WTC11 (cell line): Measurements from ENCODE around the gene MVP. TPM values are rescaled to one million over a fixed set of nuclear protein-coding genes. Genes with fewer than 3 reads are reported as not detected.

Experiments
- ATAC-seq: fragments of 200-7000 bp; cut with Tn5 transposase; 2 replicates; pipeline ENCODE4 v1.10.0; 2021; ENCODE audit warnings: mild to moderate bottlenecking, moderate library complexity
- CTCF ChIA-PET: fragments of 300-600 bp; sonication (Branson Sonifier 250); formaldehyde crosslinking; loops from one replicate; lab custom pipeline; 2021; ENCODE audit warnings: antibody characterized with exemption; lab: Charles Lee
- POLR2A ChIA-PET: fragments of 350-600 bp; sonication (Branson Sonifier 250); formaldehyde crosslinking; loops from one replicate; lab custom pipeline; 2021; ENCODE audit warnings: antibody characterized with exemption; lab: Charles Lee
- DNase-seq: peaks from one replicate; pipeline ENCODE4 v3.0.0; 2021; ENCODE audit warnings: low spot score
- H3K27ac Mint-ChIP-seq: 2 replicates; pipeline ENCODE4 v1.8.0; 2021; ENCODE audit warnings: mixed read lengths
- H3K27me3 Mint-ChIP-seq: 2 replicates; pipeline ENCODE4 v1.8.0; 2021; ENCODE audit warnings: low read depth, mild to moderate bottlenecking, moderate library complexity, mixed read lengths
- H3K36me3 Mint-ChIP-seq: 2 replicates; pipeline ENCODE4 v1.8.0; 2021; ENCODE audit warnings: mixed read lengths
- H3K4me1 Mint-ChIP-seq: 2 replicates; pipeline ENCODE4 v1.8.0; 2022; ENCODE audit warnings: mixed read lengths
- H3K4me3 Mint-ChIP-seq: 2 replicates; pipeline ENCODE4 v1.8.0; 2021; ENCODE audit warnings: mild to moderate bottlenecking, moderate library complexity, mixed read lengths
- H3K9me3 Mint-ChIP-seq: 2 replicates; pipeline ENCODE4 v1.8.0; 2021; ENCODE audit warnings: mixed read lengths
- ARID4B ChIP-seq: sonication (generic); formaldehyde crosslinking; IDR thresholded peaks from 2 replicates; pipeline ENCODE4 v1.8.0; 2023; ENCODE audit warnings: missing genetic modification reagents, mild to moderate bottlenecking, borderline replicate concordance
- ATF2 ChIP-seq: sonication (generic); formaldehyde crosslinking; IDR thresholded peaks from 2 replicates; pipeline ENCODE4 v1.8.1; 2022; ENCODE audit warnings: low read depth, missing genetic modification reagents, borderline replicate concordance
- FOXJ3 ChIP-seq: sonication (generic); formaldehyde crosslinking; IDR thresholded peaks from 2 replicates; pipeline ENCODE4 v1.9.0; 2021; ENCODE audit warnings: missing genetic modification reagents, mild to moderate bottlenecking, borderline replicate concordance
- FOXK1 ChIP-seq: sonication (generic); formaldehyde crosslinking; IDR thresholded peaks from 2 replicates; pipeline ENCODE4 v1.8.0; 2022; ENCODE audit warnings: mild to moderate bottlenecking, moderate library complexity, missing genetic modification reagents
- GTF2I ChIP-seq: fragments of 250-450 bp; sonication (Bioruptor Pico); conservative IDR thresholded peaks from 2 replicates; pipeline ENCODE4 v1.4.0; 2021; ENCODE audit warnings: mild to moderate bottlenecking
- JUN ChIP-seq: sonication (generic); formaldehyde crosslinking; IDR thresholded peaks from 2 replicates; pipeline ENCODE4 v1.8.0; 2023; ENCODE audit warnings: mild to moderate bottlenecking, missing genetic modification reagents
- MYBL2 ChIP-seq: sonication (generic); formaldehyde crosslinking; IDR thresholded peaks from 2 replicates; pipeline ENCODE4 v1.8.1; 2023; ENCODE audit warnings: mild to moderate bottlenecking, moderate library complexity, missing genetic modification reagents
- NR1H2 ChIP-seq: sonication (generic); formaldehyde crosslinking; IDR thresholded peaks from 2 replicates; pipeline ENCODE4 v1.9.0; 2021; ENCODE audit warnings: mild to moderate bottlenecking, moderate library complexity, missing genetic modification reagents
- NR2C2 ChIP-seq: sonication (generic); formaldehyde crosslinking; IDR thresholded peaks from 2 replicates; pipeline ENCODE4 v1.8.0; 2022; ENCODE audit warnings: mild to moderate bottlenecking, missing genetic modification reagents
- SMAD3 ChIP-seq: sonication (generic); formaldehyde crosslinking; IDR thresholded peaks from 2 replicates; pipeline ENCODE4 v1.8.0; 2022; ENCODE audit warnings: missing genetic modification reagents, mild to moderate bottlenecking, borderline replicate concordance
- TCF7 ChIP-seq: sonication (generic); formaldehyde crosslinking; IDR thresholded peaks from 2 replicates; pipeline ENCODE4 v1.8.0; 2022; ENCODE audit warnings: mild to moderate bottlenecking, low read depth, missing genetic modification reagents, moderate library complexity
- ZNF396 ChIP-seq: fragments of 250-450 bp; sonication (Bioruptor Pico); IDR thresholded peaks from 2 replicates; pipeline ENCODE4 v1.8.0; 2021; ENCODE audit warnings: mild to moderate bottlenecking, moderate library complexity, borderline replicate concordance
- ZNF423 ChIP-seq: fragments of 250-450 bp; sonication (Bioruptor Pico); IDR thresholded peaks from 2 replicates; pipeline ENCODE4 v2.1.2; 2022; ENCODE audit warnings: mild to moderate bottlenecking, moderate library complexity
- total RNA-seq: library from RNA; stranded (reverse); gene quantifications from 3 replicates; pipeline ENCODE4 v1.2.3, GENCODE V29; 2021
- TF ChIP-seq, protein P1 (sequence below): sonication (generic); formaldehyde crosslinking; IDR thresholded peaks from 2 replicates; pipeline ENCODE4 v1.8.0; 2022; ENCODE audit warnings: mild to moderate bottlenecking, missing genetic modification reagents
- TF ChIP-seq, protein P2 (sequence below): sonication (generic); formaldehyde crosslinking; IDR thresholded peaks from 2 replicates; pipeline ENCODE4 v1.8.1; 2022; ENCODE audit warnings: mild to moderate bottlenecking, missing genetic modification reagents, moderate library complexity, borderline replicate concordance
- TF ChIP-seq, protein P3 (sequence below): sonication (generic); formaldehyde crosslinking; IDR thresholded peaks from 2 replicates; pipeline ENCODE4 v1.8.1; 2023; ENCODE audit warnings: mild to moderate bottlenecking, missing genetic modification reagents, moderate library complexity
- TF ChIP-seq, protein P4 (sequence below): sonication (generic); formaldehyde crosslinking; IDR thresholded peaks from 2 replicates; pipeline ENCODE4 v1.8.1; 2023; ENCODE audit warnings: mild to moderate bottlenecking, missing genetic modification reagents, borderline replicate concordance

Gene MVP
- total RNA-seq, 1 experiment from 2014 or later = 10.8 TPM

DNA sequence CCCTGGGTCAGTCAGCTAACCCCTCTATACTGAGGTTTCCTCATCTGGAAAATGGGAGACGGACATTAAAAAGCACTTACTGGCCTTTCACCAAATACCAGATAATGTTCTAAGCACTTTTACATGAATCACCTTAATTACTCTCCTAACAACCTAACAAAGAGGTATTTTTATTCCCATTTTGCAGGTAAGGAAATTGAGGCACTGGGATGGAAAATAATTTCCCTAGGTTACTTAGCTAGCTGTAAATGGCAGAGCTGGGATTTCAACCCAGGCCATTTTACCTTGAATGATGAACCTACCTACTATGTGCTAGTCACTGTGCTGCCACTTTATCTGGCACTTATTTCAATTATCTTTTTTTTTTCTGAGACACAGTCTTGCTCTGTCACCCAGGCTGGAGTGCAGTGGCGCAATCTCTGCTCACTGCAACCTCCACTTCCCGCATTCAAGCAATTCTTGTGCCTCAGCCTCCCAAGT lies 26.0 kb upstream of the MVP start (continued):
- TF ChIP-seq ARID4B (CRISPR knock-in tag) (no peak), NR1H2 (CRISPR knock-in tag) (no peak)

- Mint-ChIP-seq H3K4me3 (no peak overlapping the region), H3K4me1 (peaks cover 22% of the 10 kb centered on the region)
- POLR2A ChIA-PET = interaction anchor here (1.0 to 1.1 kb wide), 2 partner anchors 12 to 13 kb away, joined by 3 to 5 read pairs; partner anchors contain the start of gene PAGR1
Observed at GRCh38 chr16:29802416-29802935, 17.8 kb upstream of the MVP start.

More at GRCh38 chr16:29802416-29802935, 17.8 kb upstream of the MVP start:
- Mint-ChIP-seq H3K9me3 (no peaks in the 10 kb centered on the region), H3K27ac (peak overlapping the region; percentile 90; the same call in 1 of the 2 replicates), H3K36me3 (peaks cover 47% of the 10 kb centered on the region), H3K27me3 (no peaks in the 10 kb centered on the region)
- CTCF ChIA-PET = interaction anchor here (0.7 to 2.8 kb wide), 3 partner anchors 13 to 1098 kb away, joined by 3 to 11 read pairs (median 3); partner anchors contain the start of gene PAGR1
- ATAC-seq (no peak), DNase-seq (no peak)
- TF ChIP-seq ZNF396 (CRISPR knock-in tag) = no peak
- no peak for TF ChIP-seq GTF2I
- TF ChIP-seq FOXK1 (CRISPR knock-in tag) = no peak
- TF ChIP-seq, protein P1, sequence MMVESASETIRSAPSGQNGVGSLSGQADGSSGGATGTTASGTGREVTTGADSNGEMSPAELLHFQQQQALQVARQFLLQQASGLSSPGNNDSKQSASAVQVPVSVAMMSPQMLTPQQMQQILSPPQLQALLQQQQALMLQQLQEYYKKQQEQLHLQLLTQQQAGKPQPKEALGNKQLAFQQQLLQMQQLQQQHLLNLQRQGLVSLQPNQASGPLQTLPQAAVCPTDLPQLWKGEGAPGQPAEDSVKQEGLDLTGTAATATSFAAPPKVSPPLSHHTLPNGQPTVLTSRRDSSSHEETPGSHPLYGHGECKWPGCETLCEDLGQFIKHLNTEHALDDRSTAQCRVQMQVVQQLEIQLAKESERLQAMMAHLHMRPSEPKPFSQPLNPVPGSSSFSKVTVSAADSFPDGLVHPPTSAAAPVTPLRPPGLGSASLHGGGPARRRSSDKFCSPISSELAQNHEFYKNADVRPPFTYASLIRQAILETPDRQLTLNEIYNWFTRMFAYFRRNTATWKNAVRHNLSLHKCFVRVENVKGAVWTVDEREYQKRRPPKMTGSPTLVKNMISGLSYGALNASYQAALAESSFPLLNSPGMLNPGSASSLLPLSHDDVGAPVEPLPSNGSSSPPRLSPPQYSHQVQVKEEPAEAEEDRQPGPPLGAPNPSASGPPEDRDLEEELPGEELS (CRISPR knock-in tag) = no peak
- TF ChIP-seq NR2C2 (CRISPR knock-in tag) = no peak
- TF ChIP-seq ZNF423 (CRISPR knock-in tag) = no peak
- TF ChIP-seq, protein P2, sequence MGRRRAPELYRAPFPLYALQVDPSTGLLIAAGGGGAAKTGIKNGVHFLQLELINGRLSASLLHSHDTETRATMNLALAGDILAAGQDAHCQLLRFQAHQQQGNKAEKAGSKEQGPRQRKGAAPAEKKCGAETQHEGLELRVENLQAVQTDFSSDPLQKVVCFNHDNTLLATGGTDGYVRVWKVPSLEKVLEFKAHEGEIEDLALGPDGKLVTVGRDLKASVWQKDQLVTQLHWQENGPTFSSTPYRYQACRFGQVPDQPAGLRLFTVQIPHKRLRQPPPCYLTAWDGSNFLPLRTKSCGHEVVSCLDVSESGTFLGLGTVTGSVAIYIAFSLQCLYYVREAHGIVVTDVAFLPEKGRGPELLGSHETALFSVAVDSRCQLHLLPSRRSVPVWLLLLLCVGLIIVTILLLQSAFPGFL (CRISPR knock-in tag) = no peak
- TF ChIP-seq JUN (CRISPR knock-in tag) = no peak
- TF ChIP-seq, protein P3, sequence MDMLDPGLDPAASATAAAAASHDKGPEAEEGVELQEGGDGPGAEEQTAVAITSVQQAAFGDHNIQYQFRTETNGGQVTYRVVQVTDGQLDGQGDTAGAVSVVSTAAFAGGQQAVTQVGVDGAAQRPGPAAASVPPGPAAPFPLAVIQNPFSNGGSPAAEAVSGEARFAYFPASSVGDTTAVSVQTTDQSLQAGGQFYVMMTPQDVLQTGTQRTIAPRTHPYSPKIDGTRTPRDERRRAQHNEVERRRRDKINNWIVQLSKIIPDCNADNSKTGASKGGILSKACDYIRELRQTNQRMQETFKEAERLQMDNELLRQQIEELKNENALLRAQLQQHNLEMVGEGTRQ (CRISPR knock-in tag) = no peak
- no peak for TF ChIP-seq MYBL2 (CRISPR knock-in tag)
- no peak for TF ChIP-seq SMAD3
- no peak for TF ChIP-seq ATF2 (CRISPR knock-in tag)
- TF ChIP-seq FOXJ3 (CRISPR knock-in tag) = no peak
- TF ChIP-seq, protein P4, sequence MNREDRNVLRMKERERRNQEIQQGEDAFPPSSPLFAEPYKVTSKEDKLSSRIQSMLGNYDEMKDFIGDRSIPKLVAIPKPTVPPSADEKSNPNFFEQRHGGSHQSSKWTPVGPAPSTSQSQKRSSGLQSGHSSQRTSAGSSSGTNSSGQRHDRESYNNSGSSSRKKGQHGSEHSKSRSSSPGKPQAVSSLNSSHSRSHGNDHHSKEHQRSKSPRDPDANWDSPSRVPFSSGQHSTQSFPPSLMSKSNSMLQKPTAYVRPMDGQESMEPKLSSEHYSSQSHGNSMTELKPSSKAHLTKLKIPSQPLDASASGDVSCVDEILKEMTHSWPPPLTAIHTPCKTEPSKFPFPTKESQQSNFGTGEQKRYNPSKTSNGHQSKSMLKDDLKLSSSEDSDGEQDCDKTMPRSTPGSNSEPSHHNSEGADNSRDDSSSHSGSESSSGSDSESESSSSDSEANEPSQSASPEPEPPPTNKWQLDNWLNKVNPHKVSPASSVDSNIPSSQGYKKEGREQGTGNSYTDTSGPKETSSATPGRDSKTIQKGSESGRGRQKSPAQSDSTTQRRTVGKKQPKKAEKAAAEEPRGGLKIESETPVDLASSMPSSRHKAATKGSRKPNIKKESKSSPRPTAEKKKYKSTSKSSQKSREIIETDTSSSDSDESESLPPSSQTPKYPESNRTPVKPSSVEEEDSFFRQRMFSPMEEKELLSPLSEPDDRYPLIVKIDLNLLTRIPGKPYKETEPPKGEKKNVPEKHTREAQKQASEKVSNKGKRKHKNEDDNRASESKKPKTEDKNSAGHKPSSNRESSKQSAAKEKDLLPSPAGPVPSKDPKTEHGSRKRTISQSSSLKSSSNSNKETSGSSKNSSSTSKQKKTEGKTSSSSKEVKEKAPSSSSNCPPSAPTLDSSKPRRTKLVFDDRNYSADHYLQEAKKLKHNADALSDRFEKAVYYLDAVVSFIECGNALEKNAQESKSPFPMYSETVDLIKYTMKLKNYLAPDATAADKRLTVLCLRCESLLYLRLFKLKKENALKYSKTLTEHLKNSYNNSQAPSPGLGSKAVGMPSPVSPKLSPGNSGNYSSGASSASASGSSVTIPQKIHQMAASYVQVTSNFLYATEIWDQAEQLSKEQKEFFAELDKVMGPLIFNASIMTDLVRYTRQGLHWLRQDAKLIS (CRISPR knock-in tag) = no peak
- no peak for TF ChIP-seq TCF7
